K562 (cell line): ENCODE measurements around the gene DHTKD1. TPM values are rescaled to one million over a fixed set of nuclear protein-coding genes. Genes with fewer than 3 reads are reported as not detected.
A peak's percentile ranks its signal among the peaks of the same experiment; 100 is the strongest.

Experiments used
- ATF6 ChIP-seq: sonication (generic); formaldehyde crosslinking; IDR thresholded peaks from 2 replicates; pipeline ENCODE4 v1.4.0; 2020; ENCODE audit warnings: mild to moderate bottlenecking, missing genetic modification reagents
- BDP1 ChIP-seq: IDR thresholded peaks from 3 replicates; pipeline ENCODE4 v1.6.1; 2011; ENCODE audit not compliant: insufficient read length, insufficient read depth
- CHD2 ChIP-seq: IDR thresholded peaks from 2 replicates; pipeline ENCODE4 v1.6.1; 2011; ENCODE audit warnings: low read depth, low read length
- E2F8 ChIP-seq: fragments of 450-650 bp; IDR thresholded peaks from 2 replicates; pipeline ENCODE4 v1.7.1; 2018; ENCODE audit warnings: mild to moderate bottlenecking, low read depth; ENCODE audit not compliant: partially characterized antibody
- HEY1 ChIP-seq: fragments of 250-450 bp; sonication (Bioruptor Pico); IDR thresholded peaks from 2 replicates; pipeline ENCODE4 v1.5.0; 2020; ENCODE audit warnings: mild to moderate bottlenecking, moderate library complexity, borderline replicate concordance
- HMGXB4 ChIP-seq: sonication (generic); formaldehyde crosslinking; IDR thresholded peaks from 2 replicates; pipeline ENCODE4 v1.8.1; 2023; ENCODE audit warnings: mild to moderate bottlenecking, missing genetic modification reagents
- HOXB6 ChIP-seq: fragments of 250-450 bp; sonication (Bioruptor Pico); IDR thresholded peaks from 2 replicates; pipeline ENCODE4 v1.5.1; 2022; ENCODE audit warnings: mild to moderate bottlenecking, borderline replicate concordance
- LCOR ChIP-seq: sonication (generic); formaldehyde crosslinking; IDR thresholded peaks from 2 replicates; pipeline ENCODE4 v1.8.0; 2022; ENCODE audit warnings: mild to moderate bottlenecking, missing genetic modification reagents
- MYBL2 ChIP-seq, 2 experiments: fragments of 450-650 bp in 1 of 2; sonication (generic) in 1 of 2; formaldehyde crosslinking in 1 of 2; IDR thresholded peaks; 2 replicates each; pipeline versions ENCODE4 v1.6.1 to v1.8.1; 2017 to 2022; ENCODE audit warnings: borderline replicate concordance in 1 of 2, inconsistent platforms in 1 of 2, low read depth in 1 of 2, mild to moderate bottlenecking in 1 of 2, missing genetic modification reagents in 1 of 2, moderate library complexity in 1 of 2
- RCOR1 ChIP-seq, 2 experiments: IDR thresholded peaks; 2 replicates each; pipeline ENCODE4 v1.6.1; 2012; ENCODE audit warnings: low read depth in 2 of 2, low read length in 2 of 2, borderline replicate concordance in 1 of 2, improper control_type of control experiment in 1 of 2
- SMC3 ChIP-seq: conservative IDR thresholded peaks from 2 replicates; pipeline ENCODE4 v1.6.1; 2011; ENCODE audit warnings: low read depth, low read length, improper control_type of control experiment; ENCODE audit not compliant: insufficient read depth
- SRF ChIP-seq, 2 experiments: fragments of 250-450, 450-650 bp in 1 of 2; sonication (Bioruptor Pico) in 1 of 2; sonication (generic) in 1 of 2; formaldehyde crosslinking; IDR thresholded peaks; 2 replicates each; pipeline versions ENCODE4 v1.5.0 to v1.5.1; 2020 to 2022; ENCODE audit warnings: mild to moderate bottlenecking in 1 of 2, missing genetic modification reagents in 1 of 2
- STAG1 ChIP-seq: sonication (generic); formaldehyde crosslinking; IDR thresholded peaks from 2 replicates; pipeline ENCODE4 v1.5.0; 2020; ENCODE audit warnings: missing genetic modification reagents, borderline replicate concordance
- STAT5B ChIP-seq: fragments of 250-450 bp; sonication (Bioruptor Pico); IDR thresholded peaks from 2 replicates; pipeline ENCODE4 v1.8.0; 2021; ENCODE audit warnings: mild to moderate bottlenecking, inconsistent platforms
- TBP ChIP-seq: optimal IDR thresholded peaks from 2 replicates; pipeline ENCODE3; 2011; ENCODE audit warnings: low read depth, low read length, improper control_type of control experiment
- ZKSCAN3 ChIP-seq: fragments of 250-450 bp; sonication (Bioruptor Pico); IDR thresholded peaks from 2 replicates; pipeline ENCODE4 v1.4.0; 2020
- ZNF217 ChIP-seq: sonication (generic); formaldehyde crosslinking; IDR thresholded peaks from 2 replicates; pipeline ENCODE4 v1.8.0; 2022; ENCODE audit warnings: mild to moderate bottlenecking, missing genetic modification reagents
- ZNF512 ChIP-seq: IDR thresholded peaks from 2 replicates; pipeline ENCODE4 v1.6.1; 2016; ENCODE audit warnings: missing genetic modification characterization, missing compliant biosample characterization
- polyA plus RNA-seq, 8 experiments: library from polyadenylated mRNA; depleted of rRNA in 4 of 8; stranded (reverse) in 5 of 8; unstranded in 3 of 8; fragments of >200 nt; fragmentation: Nextera tagmentation in 2 of 8; fragmentation: Illumina TruSeq in 1 of 8; extraction: Ambion mirVana in 2 of 8; extraction: Trizol in 1 of 8; gene quantifications; 2 replicates each; pipeline versions ENCODE4 v1.2.1 to v1.2.3, GENCODE V29; 2011 to 2014; ENCODE audit warnings: inconsistent platforms in 1 of 8, missing spikeins in 1 of 8
- total RNA-seq, 7 experiments: library from RNA; depleted of rRNA in 6 of 7; stranded (reverse); fragments of >200 nt in 6 of 7; fragmentation: Illumina TruSeq in 2 of 7; extraction: Trizol in 2 of 7; gene quantifications; 2 replicates each; pipeline versions ENCODE4 v1.2.1 to v1.2.3, GENCODE V29; 2011 to 2021; ENCODE audit warnings: low replicate concordance in 1 of 7

DHTKD1 gene
- total and polyA plus RNA-seq, 9 of the 15 experiments (the other 6 are each of a cell fraction or from before 2014, with no cell fraction given) = 3.1 to 19.7 (median 6.8) TPM

GRCh38 chr10:12068449-12069269, at the start of gene DHTKD1 (continued):
- TF ChIP-seq ZNF512 = no peak
- peak; percentile 94 for TF ChIP-seq E2F8
- TF ChIP-seq SMC3 = no peak
- no peak for TF ChIP-seq ZKSCAN3 (CRISPR knock-in tag)
- no peak for TF ChIP-seq HMGXB4 (CRISPR knock-in tag)
- peak; percentile 52; the same call in 1 of the 2 replicates for TF ChIP-seq CHD2
- TF ChIP-seq BDP1 = no peak
- peak in 1 of 2 experiments; percentile 80; a peak in 3 of 4 replicates for TF ChIP-seq RCOR1 (IDR thresholded peaks at IDR 0.05; ENCODE audit: borderline replicate concordance in 1 of 2, low read depth in 2 of 2, low read length in 2 of 2)
- TF ChIP-seq SRF (CRISPR knock-in tag; IDR thresholded peaks at IDR 0.05) = peak in 1 of 2 experiments; percentile 83; a peak in 2 of 4 replicates
- TF ChIP-seq LCOR (CRISPR knock-in tag) = no peak
- TF ChIP-seq STAG1 (CRISPR knock-in tag) = no peak
- TF ChIP-seq STAT5B (CRISPR knock-in tag) = no peak
- no peak for TF ChIP-seq HEY1 (CRISPR knock-in tag)
- TF ChIP-seq ZNF217 (CRISPR knock-in tag) = no peak
- peak; percentile 59 for TF ChIP-seq TBP
- no peak for TF ChIP-seq MYBL2 (IDR thresholded peaks at IDR 0.05; ENCODE audit: low read depth)
- no peak for TF ChIP-seq MYBL2 (CRISPR knock-in tag; IDR thresholded peaks at IDR 0.05; ENCODE audit: borderline replicate concordance)
- TF ChIP-seq HOXB6 = no peak
- TF ChIP-seq ATF6 (CRISPR knock-in tag) = no peak
